ENCODE data around the gene ZNRF3.
"Not testable (repeated sequence)": the region's sequence is repeated elsewhere in the genome, so short reads cannot be mapped to it uniquely, and the experiment has no call there.

The ZNRF3 gene

DNA sequence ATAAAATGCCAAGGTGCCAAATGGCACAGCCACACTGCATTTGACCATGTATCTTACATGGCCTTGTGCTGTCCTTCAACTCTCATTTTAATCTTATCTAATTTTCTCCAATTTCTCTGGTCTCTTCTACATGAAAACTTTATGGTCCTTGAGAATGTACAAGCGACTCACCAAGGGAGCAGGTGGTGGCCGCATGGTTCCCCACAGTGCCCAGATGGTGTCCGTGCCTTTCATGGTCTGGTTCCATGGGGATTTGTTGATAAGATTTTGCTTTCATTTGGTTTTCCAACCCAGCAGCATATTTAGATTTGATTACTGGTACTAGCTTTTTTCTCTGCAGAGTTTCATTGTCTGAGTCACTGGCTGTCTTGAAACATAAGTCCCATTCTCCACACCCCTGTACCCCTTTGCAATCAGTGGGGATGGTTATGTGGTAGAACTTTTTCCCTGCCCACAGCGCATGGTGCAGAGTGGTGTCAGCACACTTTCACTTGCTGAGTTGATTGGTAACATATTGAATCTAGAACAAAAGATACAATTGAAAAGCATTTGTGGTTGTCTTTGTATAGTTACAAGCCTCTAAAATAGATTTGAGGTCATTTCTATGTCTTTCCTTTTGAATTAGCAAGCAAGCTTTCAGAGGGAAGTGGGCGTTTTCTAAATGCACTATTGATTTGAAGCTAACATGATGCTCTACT is 24.1 kb downstream of the ZNRF3 start:
- peaks cover 28% of the 10 kb centered on the region for H3K4me1 ChIP-seq (ENCODE audit: control insufficient read depth, insufficient read depth, low read length)
- no peak overlapping the region for H3K4me3 ChIP-seq (ENCODE audit: low read depth, low read length)
- POLR2A ChIA-PET = no interaction called here
- CTCF ChIA-PET = interaction anchor here (0.6 kb wide), 3 partner anchors 26 to 84 kb away, joined by 3 to 4 read pairs (median 4); no protein-coding TSS in a partner anchor
- TF ChIP-seq ZIC2 (tag by site-specific recombination; IDR thresholded peaks at IDR 0.05) = peak; percentile 96
- no peak for TF ChIP-seq SCRT1 (tag by site-specific recombination; IDR thresholded peaks at IDR 0.05; ENCODE audit: borderline replicate concordance)
- H3K9me3 ChIP-seq (ENCODE audit: control insufficient read depth, insufficient read depth, low read depth, low read length) = no peaks in the 10 kb centered on the region
- H3K36me3 ChIP-seq (ENCODE audit: control insufficient read depth in 2 of 2, insufficient read depth in 1 of 2, low read length in 2 of 2) = no peaks in the 10 kb centered on the region
- H3K27ac ChIP-seq (ENCODE audit: extremely low read depth, low read depth, low read length) = no peak overlapping the region

- TF ChIP-seq OSR2 (tag by site-specific recombination; IDR thresholded peaks at IDR 0.05) (peak; percentile 53; the same call in 1 of the 2 replicates), KLF7 (tag by site-specific recombination; IDR thresholded peaks at IDR 0.05; ENCODE audit: borderline replicate concordance) (0 out of 2 replicates have a peak, but pooled peaks have one; percentile 35), KLF1 (tag by site-specific recombination; IDR thresholded peaks at IDR 0.05) (peak; percentile 61)
- not testable (repeated sequence) for H3K27ac ChIP-seq (ENCODE audit: extremely low read depth, low read depth, low read length); H3K9me3 ChIP-seq (ENCODE audit: control insufficient read depth, insufficient read depth, low read depth, low read length); H3K4me3 ChIP-seq (ENCODE audit: low read depth, low read length); H3K36me3 ChIP-seq (ENCODE audit: control insufficient read depth in 2 of 2, insufficient read depth in 1 of 2, low read length in 2 of 2)
- peaks cover 24% of the 10 kb centered on the region for H3K4me1 ChIP-seq (ENCODE audit: control insufficient read depth, insufficient read depth, low read length)
- POLR2A ChIA-PET = interaction anchor here (0.9 kb wide), 1 partner anchor 26 kb away, joined by 3 read pairs; the partner anchor contains the start of gene ZNRF3
- CTCF ChIA-PET = interaction anchor here (0.6 to 0.8 kb wide), 4 partner anchors 8 to 794 kb away, joined by 3 to 4 read pairs (median 3); no protein-coding TSS in a partner anchor
Observed at GRCh38 chr22:28908810-28909209, 25.4 kb downstream of the ZNRF3 start.

- CTCF ChIA-PET = interaction anchor here (0.6 to 0.8 kb wide), 4 partner anchors 9 to 114 kb away, joined by 3 to 4 read pairs (median 3); no protein-coding TSS in a partner anchor
- Histone ChIP-seq H3K4me1 (ENCODE audit: control insufficient read depth, insufficient read depth, low read length) (peaks cover 18% of the 10 kb centered on the region), H3K4me3 (ENCODE audit: low read depth, low read length) (no peak overlapping the region), H3K27ac (ENCODE audit: extremely low read depth, low read depth, low read length) (no peak overlapping the region), H3K9me3 (ENCODE audit: control insufficient read depth, insufficient read depth, low read depth, low read length) (no peaks in the 10 kb centered on the region), H3K36me3 (ENCODE audit: control insufficient read depth in 2 of 2, insufficient read depth in 1 of 2, low read length in 2 of 2) (no peaks in the 10 kb centered on the region)
- no peak for TF ChIP-seq ZNF596 (tag by site-specific recombination; IDR thresholded peaks at IDR 0.05)
- TF ChIP-seq RBAK (tag by site-specific recombination; IDR thresholded peaks at IDR 0.05) = no peak
- TF ChIP-seq ZNF184 (tag by site-specific recombination; IDR thresholded peaks at IDR 0.05) = no peak
- TF ChIP-seq REPIN1 (tag by site-specific recombination; IDR thresholded peaks at IDR 0.05; ENCODE audit: low read depth) = no peak
- TF ChIP-seq ZNF155 (tag by site-specific recombination; IDR thresholded peaks at IDR 0.05) = no peak
- peak; percentile 73 for TF ChIP-seq ZFHX2 (tag by site-specific recombination; conservative IDR thresholded peaks at IDR 0.05)
- TF ChIP-seq ZNF621 (tag by site-specific recombination; IDR thresholded peaks at IDR 0.05) = no peak
- peak; percentile 30; the same call in 1 of the 2 replicates for TF ChIP-seq EGR2 (tag by site-specific recombination; IDR thresholded peaks at IDR 0.05; ENCODE audit: low read depth)
- TF ChIP-seq ZNF202 (tag by site-specific recombination; IDR thresholded peaks at IDR 0.05; ENCODE audit: borderline replicate concordance) = no peak
- TF ChIP-seq ZNF513 (tag by site-specific recombination; IDR thresholded peaks at IDR 0.05) = no peak
- no peak for TF ChIP-seq ZNF114 (tag by site-specific recombination; IDR thresholded peaks at IDR 0.05)
- peak; percentile 26; the same call in 1 of the 2 replicates for TF ChIP-seq PRDM1 (tag by site-specific recombination; IDR thresholded peaks at IDR 0.05)
- TF ChIP-seq, protein P1, sequence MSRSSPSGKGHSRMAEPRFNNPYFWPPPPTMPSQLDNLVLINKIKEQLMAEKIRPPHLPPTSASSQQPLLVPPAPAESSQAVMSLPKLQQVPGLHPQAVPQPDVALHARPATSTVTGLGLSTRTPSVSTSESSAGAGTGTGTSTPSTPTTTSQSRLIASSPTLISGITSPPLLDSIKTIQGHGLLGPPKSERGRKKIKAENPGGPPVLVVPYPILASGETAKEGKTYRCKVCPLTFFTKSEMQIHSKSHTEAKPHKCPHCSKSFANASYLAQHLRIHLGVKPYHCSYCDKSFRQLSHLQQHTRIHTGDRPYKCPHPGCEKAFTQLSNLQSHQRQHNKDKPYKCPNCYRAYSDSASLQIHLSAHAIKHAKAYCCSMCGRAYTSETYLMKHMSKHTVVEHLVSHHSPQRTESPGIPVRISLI (tag by site-specific recombination; IDR thresholded peaks at IDR 0.05) = no peak
- POLR2A ChIA-PET = interaction anchor here (0.9 kb wide), 1 partner anchor 26 kb away, joined by 3 read pairs; the partner anchor contains the start of gene ZNRF3
Observed at GRCh38 chr22:28909375-28909774, 26.0 kb downstream of the ZNRF3 start.
